H1 (cell line): Measurements from ENCODE around the gene TMUB2. TPM values are rescaled to one million over a fixed set of nuclear protein-coding genes. Genes with fewer than 3 reads are reported as not detected.

ENCODE experiments used
- CBX8 ChIP-seq: fragments of 300-800, 300-1000 bp; sonication (generic); IDR thresholded peaks from 2 replicates; pipeline ENCODE4 v1.7.1; 2016; ENCODE audit warnings: low read depth, low read length, borderline replicate concordance
- SUZ12 ChIP-seq: fragments of 200-600 bp; sonication (generic); IDR thresholded peaks from 2 replicates; pipeline ENCODE4 v1.6.1; 2012; ENCODE audit warnings: mild to moderate bottlenecking, inconsistent platforms, low read length, moderate library complexity, mixed read lengths
- TAF1 ChIP-seq: IDR thresholded peaks from 2 replicates; pipeline ENCODE4 v1.6.1; 2011; ENCODE audit warnings: mild to moderate bottlenecking, low read depth, low read length
- polyA plus RNA-seq, 7 experiments: library from polyadenylated mRNA; depleted of rRNA in 3 of 7; stranded (reverse) in 5 of 7; unstranded in 2 of 7; fragments of >200 nt in 5 of 7; fragments of 200-250 nt in 2 of 7; gene quantifications; 1 replicate in 5 of 7; 2 replicates in 1 of 7; 4 replicates in 1 of 7; pipeline versions ENCODE4 v1.2.1 to v1.2.3, GENCODE V29; 2011 to 2013; ENCODE audit warnings: missing spikeins in 2 of 7, mixed read lengths in 2 of 7
- total RNA-seq: library from RNA; stranded (reverse); fragmentation: NEBNext Ultra II Directional; extraction: Animal tissue kit (Norgen Biotek cat#: 25700); gene quantifications from 2 replicates; pipeline ENCODE4 v1.2.1, GENCODE V29; 2021
- TF ChIP-seq, protein P1 (sequence below): IDR thresholded peaks from 2 replicates; pipeline ENCODE4 v1.6.1; 2011; ENCODE audit warnings: low read depth, mild to moderate bottlenecking, low read length; ENCODE audit not compliant: insufficient read depth

The TMUB2 gene
- total and polyA plus RNA-seq, 2 of the 8 experiments (the other 6 are each of a cell fraction or from before 2014, with no cell fraction given) = 18.5 to 30.5 TPM

DNA sequence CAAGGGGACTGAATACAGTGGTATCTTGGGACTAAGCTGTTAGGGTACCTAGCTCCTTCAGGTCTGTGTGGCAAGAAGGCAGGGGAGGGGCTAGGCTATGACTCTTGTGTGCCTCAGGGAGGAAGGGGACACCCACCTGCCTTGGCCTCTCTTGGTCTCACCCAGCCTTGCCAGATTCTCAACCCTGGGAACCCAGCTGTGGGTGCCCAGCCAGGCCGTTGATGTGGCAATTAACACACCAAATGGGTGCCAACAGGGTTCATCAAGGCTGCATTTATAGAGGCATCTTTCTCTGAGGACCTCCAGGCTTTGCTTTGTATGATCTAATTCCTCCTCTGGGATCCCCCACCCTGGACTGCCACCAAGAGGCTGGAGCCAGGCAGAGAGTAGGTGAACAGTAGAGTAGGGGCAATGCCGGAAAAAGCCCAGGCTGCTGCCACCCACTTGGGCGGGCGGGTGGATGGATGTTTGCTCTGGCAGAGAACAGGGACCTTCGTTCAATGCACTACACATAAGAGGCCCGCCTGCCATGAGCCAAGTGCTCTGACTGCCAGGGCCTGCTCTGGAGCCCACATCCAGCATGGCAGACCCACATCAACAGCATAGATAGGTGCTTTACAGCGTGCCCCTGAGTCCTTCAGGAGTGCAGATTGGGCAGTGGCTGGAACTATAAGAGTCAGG, 19.5 kb upstream of the TMUB2 start (continued):
- TF ChIP-seq, protein P1, sequence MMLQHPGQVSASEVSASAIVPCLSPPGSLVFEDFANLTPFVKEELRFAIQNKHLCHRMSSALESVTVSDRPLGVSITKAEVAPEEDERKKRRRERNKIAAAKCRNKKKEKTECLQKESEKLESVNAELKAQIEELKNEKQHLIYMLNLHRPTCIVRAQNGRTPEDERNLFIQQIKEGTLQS = no peak
- TF ChIP-seq CBX8 = no peak
- TF ChIP-seq TAF1 = no peak
- no peak for TF ChIP-seq SUZ12
